Tibial nerve (tissue), 3 donors: ENCODE results near the gene CMTM2.

Experiments used
- POLR2A ChIP-seq, 2 donors: fragments of 450-650 bp; IDR thresholded peaks; one replicate each; pipeline ENCODE4 v1.6.1; 2017; ENCODE audit warnings: antibody characterized with exemption in 2 of 2, mild to moderate bottlenecking in 2 of 2, moderate library complexity in 2 of 2
- TF ChIP-seq, protein P1 (sequence below), 5 experiments: fragments of 200-600 bp in 3 of 5; fragments of 450-650 bp in 2 of 5; sonication (generic) in 3 of 5; IDR thresholded peaks; one replicate each; pipeline ENCODE4 v1.5.1; 2016 to 2019; ENCODE audit warnings: antibody characterized with exemption in 5 of 5, mild to moderate bottlenecking in 3 of 5, moderate library complexity in 2 of 5

DNA sequence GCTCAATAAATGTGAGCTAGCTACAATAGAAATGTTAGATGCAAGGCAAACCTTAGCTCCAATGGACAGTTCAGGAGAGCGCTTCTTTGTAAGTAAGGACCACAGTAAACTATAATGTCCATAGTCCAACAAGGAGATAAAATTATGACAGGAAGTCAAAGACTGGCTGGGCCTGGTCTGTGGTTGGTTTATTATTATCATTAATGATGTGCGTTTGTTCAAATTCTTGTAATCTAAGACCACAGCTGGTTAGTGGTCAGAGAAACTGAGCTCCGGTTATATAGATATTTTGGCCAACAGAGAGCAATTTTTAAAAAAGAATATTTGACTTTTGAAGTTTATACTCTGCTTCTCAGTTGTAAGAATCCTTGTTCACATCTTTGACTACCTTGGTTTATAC, 4.7 kb upstream of the CMTM2 start:
- TF ChIP-seq, protein P1, sequence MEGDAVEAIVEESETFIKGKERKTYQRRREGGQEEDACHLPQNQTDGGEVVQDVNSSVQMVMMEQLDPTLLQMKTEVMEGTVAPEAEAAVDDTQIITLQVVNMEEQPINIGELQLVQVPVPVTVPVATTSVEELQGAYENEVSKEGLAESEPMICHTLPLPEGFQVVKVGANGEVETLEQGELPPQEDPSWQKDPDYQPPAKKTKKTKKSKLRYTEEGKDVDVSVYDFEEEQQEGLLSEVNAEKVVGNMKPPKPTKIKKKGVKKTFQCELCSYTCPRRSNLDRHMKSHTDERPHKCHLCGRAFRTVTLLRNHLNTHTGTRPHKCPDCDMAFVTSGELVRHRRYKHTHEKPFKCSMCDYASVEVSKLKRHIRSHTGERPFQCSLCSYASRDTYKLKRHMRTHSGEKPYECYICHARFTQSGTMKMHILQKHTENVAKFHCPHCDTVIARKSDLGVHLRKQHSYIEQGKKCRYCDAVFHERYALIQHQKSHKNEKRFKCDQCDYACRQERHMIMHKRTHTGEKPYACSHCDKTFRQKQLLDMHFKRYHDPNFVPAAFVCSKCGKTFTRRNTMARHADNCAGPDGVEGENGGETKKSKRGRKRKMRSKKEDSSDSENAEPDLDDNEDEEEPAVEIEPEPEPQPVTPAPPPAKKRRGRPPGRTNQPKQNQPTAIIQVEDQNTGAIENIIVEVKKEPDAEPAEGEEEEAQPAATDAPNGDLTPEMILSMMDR (IDR thresholded peaks at IDR 0.05) = no peak
- no peak for TF ChIP-seq POLR2A (IDR thresholded peaks at IDR 0.05)
